ENCODE results near the gene POLD2. TPM values are rescaled to one million over a fixed set of nuclear protein-coding genes. Genes with fewer than 3 reads are reported as not detected.
A peak's percentile ranks its signal among the peaks of the same experiment; 100 is the strongest.

POLD2 gene
- total and polyA plus RNA-seq, 2 donors (not counting 1 experiment from before 2014, with no cell fraction given) = 69.8 to 76.5 TPM

DNA sequence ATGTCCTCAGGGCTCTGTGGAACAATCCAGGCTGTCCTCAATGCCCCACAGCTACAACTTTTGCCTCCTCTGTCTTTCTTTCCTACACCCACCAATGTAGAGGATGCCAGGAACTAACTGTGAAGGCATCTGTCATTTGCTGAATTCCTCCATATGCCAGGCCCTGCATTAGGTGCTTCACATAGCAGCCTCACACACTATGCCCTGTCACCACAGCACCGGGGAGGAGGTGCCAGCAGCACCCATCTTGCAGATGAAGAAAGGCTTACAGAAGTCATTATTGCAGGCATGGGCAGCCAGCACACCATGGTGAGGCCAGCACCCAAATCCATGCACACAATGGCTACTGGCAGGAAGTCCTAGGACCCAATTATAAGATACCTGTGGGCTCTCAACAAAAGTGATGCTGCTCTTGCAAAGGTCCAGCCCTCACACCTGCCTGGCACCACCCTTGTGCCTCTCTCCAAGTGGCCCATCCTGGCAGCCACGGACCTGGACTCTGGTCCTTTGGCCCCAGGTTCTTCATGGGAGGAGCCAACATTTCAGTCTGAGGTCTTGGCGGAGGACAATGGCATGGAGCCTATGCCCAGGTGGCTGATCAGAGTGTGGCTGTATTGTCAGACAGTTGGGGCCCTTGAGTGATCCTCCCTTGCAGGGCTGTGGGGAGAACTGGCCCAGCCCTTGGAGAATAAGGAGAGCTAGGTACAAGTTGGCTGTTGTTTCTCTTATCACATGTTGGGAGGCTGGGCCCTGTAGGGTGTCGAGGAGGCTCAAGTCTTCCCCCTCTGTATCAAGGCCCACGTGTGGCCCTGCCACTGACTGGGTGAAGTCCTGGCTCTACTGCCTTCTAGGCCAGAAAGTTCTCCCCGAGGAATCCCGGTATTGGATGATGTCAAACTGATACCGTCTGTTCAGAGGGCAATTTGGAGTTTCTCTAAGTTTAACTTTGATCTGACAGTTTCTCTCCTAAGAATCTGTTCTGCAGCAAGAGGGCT is 32.1 kb upstream of the POLD2 start:
- H3K36me3 ChIP-seq (ENCODE audit: control insufficient read depth, insufficient read depth, low read length) = no peaks in the 10 kb centered on the region
- H3K4me1 ChIP-seq (ENCODE audit: control insufficient read depth, extremely low read depth, insufficient read depth, low read length) = no peaks in the 10 kb centered on the region
- no peak overlapping the region for H2AFZ ChIP-seq (ENCODE audit: low read length)
- no peak overlapping the region for H3K27ac ChIP-seq (ENCODE audit: insufficient read depth, low read length)
- no peaks in the 10 kb centered on the region for H3K79me2 ChIP-seq (ENCODE audit: control insufficient read depth, insufficient read depth, low read length)
- H4K20me1 ChIP-seq (ENCODE audit: control insufficient read depth, extremely low read depth, insufficient read depth, low read length) = no peaks in the 10 kb centered on the region
- no peak overlapping the region for H3K9ac ChIP-seq (ENCODE audit: insufficient read depth, low read length)
- DNase-seq (ENCODE audit: low read depth in 2 of 2) = no peak
- H3K9me3 ChIP-seq (ENCODE audit: control insufficient read depth, insufficient read depth, low read depth, low read length) = no peaks in the 10 kb centered on the region
- TF ChIP-seq, protein P1, sequence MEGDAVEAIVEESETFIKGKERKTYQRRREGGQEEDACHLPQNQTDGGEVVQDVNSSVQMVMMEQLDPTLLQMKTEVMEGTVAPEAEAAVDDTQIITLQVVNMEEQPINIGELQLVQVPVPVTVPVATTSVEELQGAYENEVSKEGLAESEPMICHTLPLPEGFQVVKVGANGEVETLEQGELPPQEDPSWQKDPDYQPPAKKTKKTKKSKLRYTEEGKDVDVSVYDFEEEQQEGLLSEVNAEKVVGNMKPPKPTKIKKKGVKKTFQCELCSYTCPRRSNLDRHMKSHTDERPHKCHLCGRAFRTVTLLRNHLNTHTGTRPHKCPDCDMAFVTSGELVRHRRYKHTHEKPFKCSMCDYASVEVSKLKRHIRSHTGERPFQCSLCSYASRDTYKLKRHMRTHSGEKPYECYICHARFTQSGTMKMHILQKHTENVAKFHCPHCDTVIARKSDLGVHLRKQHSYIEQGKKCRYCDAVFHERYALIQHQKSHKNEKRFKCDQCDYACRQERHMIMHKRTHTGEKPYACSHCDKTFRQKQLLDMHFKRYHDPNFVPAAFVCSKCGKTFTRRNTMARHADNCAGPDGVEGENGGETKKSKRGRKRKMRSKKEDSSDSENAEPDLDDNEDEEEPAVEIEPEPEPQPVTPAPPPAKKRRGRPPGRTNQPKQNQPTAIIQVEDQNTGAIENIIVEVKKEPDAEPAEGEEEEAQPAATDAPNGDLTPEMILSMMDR (conservative IDR thresholded peaks at IDR 0.05 in 1 of 2, IDR thresholded peaks at IDR 0.05 in 1 of 2; ENCODE audit: low read depth in 1 of 2, low read length in 2 of 2) = no peak
- no peak for TF ChIP-seq EZH2 (IDR thresholded peaks at IDR 0.05; ENCODE audit: low read length, missing control alignments)
- no peak overlapping the region for H3K4me3 ChIP-seq (replicated peaks in 1 of 4; ENCODE audit: control extremely low read depth in 1 of 4, insufficient read depth in 1 of 4, low read depth in 3 of 4, low read length in 4 of 4)
- peaks cover 5% of the 10 kb centered on the region for H3K27me3 ChIP-seq (ENCODE audit: control insufficient read depth, insufficient read depth, low read length)
- no peak overlapping the region for H3K4me2 ChIP-seq (ENCODE audit: extremely low read depth, insufficient read depth, low read length)

DNA sequence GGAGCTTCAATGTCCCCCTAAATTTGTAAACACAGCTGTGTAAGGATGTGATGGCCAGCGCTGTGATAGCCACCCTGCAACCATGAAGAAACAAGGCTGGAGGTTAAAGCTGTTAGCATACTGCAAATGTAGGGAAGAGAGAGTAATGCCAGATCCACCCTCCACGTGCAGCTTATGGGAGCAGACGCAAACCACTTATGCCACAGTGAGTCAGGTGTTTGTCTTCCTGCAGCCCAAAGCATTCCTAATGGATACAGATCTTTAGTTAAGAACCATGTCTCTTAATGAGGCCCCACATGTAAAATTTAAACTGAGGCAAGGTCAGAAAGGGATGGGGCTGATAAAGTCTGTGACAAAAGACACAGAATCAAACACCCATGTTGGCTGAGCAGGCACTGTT is 31.4 kb upstream of the POLD2 start:
- Histone ChIP-seq H3K36me3 (ENCODE audit: control insufficient read depth, insufficient read depth, low read length) (no peaks in the 10 kb centered on the region), H3K4me3 (replicated peaks in 1 of 4; ENCODE audit: control extremely low read depth in 1 of 4, insufficient read depth in 1 of 4, low read depth in 3 of 4, low read length in 4 of 4) (no peak overlapping the region), H3K79me2 (ENCODE audit: control insufficient read depth, insufficient read depth, low read length) (no peaks in the 10 kb centered on the region), H4K20me1 (ENCODE audit: control insufficient read depth, extremely low read depth, insufficient read depth, low read length) (no peaks in the 10 kb centered on the region), H3K9me3 (ENCODE audit: control insufficient read depth, insufficient read depth, low read depth, low read length) (no peaks in the 10 kb centered on the region), H3K27me3 (ENCODE audit: control insufficient read depth, insufficient read depth, low read length) (peaks cover 4% of the 10 kb centered on the region), H3K27ac (ENCODE audit: insufficient read depth, low read length) (no peak overlapping the region), H2AFZ (ENCODE audit: low read length) (no peak overlapping the region), H3K9ac (ENCODE audit: insufficient read depth, low read length) (no peak overlapping the region), H3K4me1 (ENCODE audit: control insufficient read depth, extremely low read depth, insufficient read depth, low read length) (no peaks in the 10 kb centered on the region), H3K4me2 (ENCODE audit: extremely low read depth, insufficient read depth, low read length) (no peak overlapping the region)
- TF ChIP-seq, protein P1 (conservative IDR thresholded peaks at IDR 0.05 in 1 of 2, IDR thresholded peaks at IDR 0.05 in 1 of 2; ENCODE audit: low read depth in 1 of 2, low read length in 2 of 2) = no peak
- no peak for TF ChIP-seq EZH2 (IDR thresholded peaks at IDR 0.05; ENCODE audit: low read length, missing control alignments)
- DNase-seq (ENCODE audit: low read depth in 2 of 2) = peak in 1 of 2 donors; percentile 44

DNA sequence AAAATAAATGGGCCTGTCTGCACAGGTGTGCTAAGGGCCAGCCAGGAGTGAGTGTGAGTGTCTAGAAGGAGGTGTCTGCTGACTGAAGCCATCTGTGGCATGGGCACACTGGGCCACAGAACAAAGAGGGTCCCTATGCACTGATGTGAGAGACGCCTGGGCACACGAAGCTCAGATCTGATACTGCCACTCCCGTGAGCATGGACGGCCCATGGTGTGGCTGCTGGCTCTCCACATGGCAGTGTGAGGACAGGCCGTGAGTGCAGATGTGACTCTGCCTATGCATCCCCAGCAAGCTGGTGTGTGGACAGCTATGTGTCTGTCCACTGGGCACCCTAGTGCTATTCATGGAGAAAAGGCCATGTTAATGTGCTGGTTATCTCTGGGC is 30.6 kb upstream of the POLD2 start:
- no peaks in the 10 kb centered on the region for H4K20me1 ChIP-seq (ENCODE audit: control insufficient read depth, extremely low read depth, insufficient read depth, low read length)
- TF ChIP-seq EZH2 (IDR thresholded peaks at IDR 0.05; ENCODE audit: low read length, missing control alignments) = no peak
- TF ChIP-seq, protein P1 (conservative IDR thresholded peaks at IDR 0.05 in 1 of 2, IDR thresholded peaks at IDR 0.05 in 1 of 2; ENCODE audit: low read depth in 1 of 2, low read length in 2 of 2) = no peak
- peaks cover 7% of the 10 kb centered on the region for H3K27me3 ChIP-seq (ENCODE audit: control insufficient read depth, insufficient read depth, low read length)
- no peaks in the 10 kb centered on the region for H3K9me3 ChIP-seq (ENCODE audit: control insufficient read depth, insufficient read depth, low read depth, low read length)
- H2AFZ ChIP-seq (ENCODE audit: low read length) = no peak overlapping the region
- no peak overlapping the region for H3K4me2 ChIP-seq (ENCODE audit: extremely low read depth, insufficient read depth, low read length)
- DNase-seq (ENCODE audit: low read depth in 2 of 2) = no peak
- no peaks in the 10 kb centered on the region for H3K79me2 ChIP-seq (ENCODE audit: control insufficient read depth, insufficient read depth, low read length)
- H3K4me3 ChIP-seq (replicated peaks in 1 of 4; ENCODE audit: control extremely low read depth in 1 of 4, insufficient read depth in 1 of 4, low read depth in 3 of 4, low read length in 4 of 4) = no peak overlapping the region
- no peak overlapping the region for H3K9ac ChIP-seq (ENCODE audit: insufficient read depth, low read length)
- H3K27ac ChIP-seq (ENCODE audit: insufficient read depth, low read length) = no peak overlapping the region
- no peaks in the 10 kb centered on the region for H3K4me1 ChIP-seq (ENCODE audit: control insufficient read depth, extremely low read depth, insufficient read depth, low read length)
- H3K36me3 ChIP-seq (ENCODE audit: control insufficient read depth, insufficient read depth, low read length) = no peaks in the 10 kb centered on the region
